ENCODE data around the gene CPB2. TPM values are rescaled to one million over a fixed set of nuclear protein-coding genes. Genes with fewer than 3 reads are reported as not detected.

CPB2 gene
- total and polyA plus RNA-seq, 4 donors = 175 to 997 (median 504) TPM

- no peaks in the 10 kb centered on the region for H3K9me3 ChIP-seq (ENCODE audit: control insufficient read depth in 4 of 4, low read length in 3 of 4)
- H3K27me3 ChIP-seq (ENCODE audit: control insufficient read depth in 4 of 4, insufficient read depth in 4 of 4, low read length in 3 of 4) = no peaks in the 10 kb centered on the region
- no peak for TF ChIP-seq HNF4A (conservative IDR thresholded peaks at IDR 0.05)
- TF ChIP-seq REST (IDR thresholded peaks at IDR 0.05) = no peak
- no peak for TF ChIP-seq EGR1 (IDR thresholded peaks at IDR 0.05; ENCODE audit: low read depth in 2 of 2)
- no peak for TF ChIP-seq RXRA (IDR thresholded peaks at IDR 0.05)
- TF ChIP-seq NR2F2 (IDR thresholded peaks at IDR 0.05) = no peak
- TF ChIP-seq CTCF (IDR thresholded peaks at IDR 0.05; ENCODE audit: low read depth, low read length, missing input control) = no peak
- no peak for TF ChIP-seq MAX (IDR thresholded peaks at IDR 0.05)
- no peak for TF ChIP-seq TAF1 (conservative IDR thresholded peaks at IDR 0.05)
- TF ChIP-seq YY1 (IDR thresholded peaks at IDR 0.05) = no peak
- TF ChIP-seq JUND (IDR thresholded peaks at IDR 0.05) = no peak
- TF ChIP-seq ATF3 (IDR thresholded peaks at IDR 0.05) = no peak
- TF ChIP-seq RAD21 (IDR thresholded peaks at IDR 0.05) = no peak
- no peak for TF ChIP-seq SP1 (IDR thresholded peaks at IDR 0.05)
- TF ChIP-seq ZBTB33 (IDR thresholded peaks at IDR 0.05) = no peak
- no peak for TF ChIP-seq HNF4G (IDR thresholded peaks at IDR 0.05)
- TF ChIP-seq FOXA1 (IDR thresholded peaks at IDR 0.05) = no peak
- no peak for TF ChIP-seq GABPA (IDR thresholded peaks at IDR 0.05 in 1 of 2, conservative IDR thresholded peaks at IDR 0.05 in 1 of 2)
- no peak for TF ChIP-seq FOXA2 (IDR thresholded peaks at IDR 0.05)
- H3K9ac ChIP-seq (ENCODE audit: low read depth in 1 of 2, low read length in 2 of 2) = no peak overlapping the region
- peaks cover 2 to 22% (median 19%) of the 10 kb centered on the region in 4 donors for H3K4me1 ChIP-seq (ENCODE audit: control insufficient read depth in 4 of 4, insufficient read depth in 4 of 4, low read length in 3 of 4)
- peaks cover 0 to 29% (median 12%) of the 10 kb centered on the region in 4 donors for H3K36me3 ChIP-seq (ENCODE audit: control insufficient read depth in 4 of 4, insufficient read depth in 3 of 4, low read depth in 1 of 4, low read length in 3 of 4)
- no peak overlapping the region for H3K27ac ChIP-seq (ENCODE audit: low read depth in 1 of 2, low read length in 2 of 2)
- DNase-seq (ENCODE audit: low spot score) = no peak
- H3K4me3 ChIP-seq (ENCODE audit: low read depth in 1 of 3, low read length in 3 of 3) = no peak overlapping the region
- 94% methylated on average over 3 of the region's 3 CpGs for WGBS
These were observed 25.3 kb upstream of the CPB2 start for GRCh38 chr13:46129955-46130618.

Measured in liver (tissue), 9 donors.